CD4-positive, alpha-beta T cell treated with Interleukin-6 at 100 ng/mL for 8 hours (primary cell): Measurements from ENCODE around the gene PLAGL1.
A peak's percentile ranks its signal among the peaks of the same experiment; 100 is the strongest.

Experiments
- DNase-seq: peaks from one replicate; pipeline ENCODE4 v3.0.0-alpha.2; 2020; ENCODE audit warnings: mixed read lengths, low spot score

PLAGL1 gene

GRCh38 chr6:143965503-143966171, 42.4 kb downstream of the PLAGL1 start:
- no peak for DNase-seq

GRCh38 chr6:143964674-143965081, 43.4 kb downstream of the PLAGL1 start:
- no peak for DNase-seq

GRCh38 chr6:143963158-143963919, 44.7 kb downstream of the PLAGL1 start:
- no peak for DNase-seq

- no peak for DNase-seq
Observed at GRCh38 chr6:143961886-143962878, 45.9 kb downstream of the PLAGL1 start.

GRCh38 chr6:143961066-143961465, 47.0 kb downstream of the PLAGL1 start:
- no peak for DNase-seq

GRCh38 chr6:143959927-143960326, 48.1 kb downstream of the PLAGL1 start:
- DNase-seq = no peak

DNA sequence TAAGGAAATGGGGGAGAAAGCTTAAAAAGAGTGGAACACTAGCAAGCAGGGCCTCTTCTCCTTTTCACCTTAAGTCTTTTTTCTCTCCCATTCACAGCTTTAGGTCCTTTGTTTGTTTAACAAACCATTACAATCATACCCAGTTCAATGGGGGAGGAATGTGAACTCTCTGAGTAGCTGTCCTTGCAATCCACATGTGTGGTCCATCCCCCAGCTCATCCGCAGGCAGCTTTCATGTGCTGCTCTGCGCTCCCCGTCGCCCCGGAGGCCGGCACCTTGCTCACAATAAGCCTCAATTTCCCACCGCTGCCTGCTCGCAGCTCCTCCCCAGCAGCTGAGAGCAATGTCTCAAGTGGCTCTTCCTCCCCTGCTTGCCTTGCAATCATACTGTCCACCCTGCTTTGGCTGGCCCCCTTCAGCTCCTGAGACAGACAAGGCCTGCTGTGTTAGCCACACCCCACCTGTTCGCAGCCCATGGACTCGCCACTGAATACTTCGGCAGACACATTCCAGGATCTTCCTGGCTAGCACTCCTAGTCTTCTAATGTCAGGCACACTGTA, 49.1 kb downstream of the PLAGL1 start:
- DNase-seq = no peak

- DNase-seq = no peak
Observed at GRCh38 chr6:143957679-143958274, 50.3 kb downstream of the PLAGL1 start.

- DNase-seq = no peak
Observed at GRCh38 chr6:143955971-143956370, 52.1 kb downstream of the PLAGL1 start.

DNA sequence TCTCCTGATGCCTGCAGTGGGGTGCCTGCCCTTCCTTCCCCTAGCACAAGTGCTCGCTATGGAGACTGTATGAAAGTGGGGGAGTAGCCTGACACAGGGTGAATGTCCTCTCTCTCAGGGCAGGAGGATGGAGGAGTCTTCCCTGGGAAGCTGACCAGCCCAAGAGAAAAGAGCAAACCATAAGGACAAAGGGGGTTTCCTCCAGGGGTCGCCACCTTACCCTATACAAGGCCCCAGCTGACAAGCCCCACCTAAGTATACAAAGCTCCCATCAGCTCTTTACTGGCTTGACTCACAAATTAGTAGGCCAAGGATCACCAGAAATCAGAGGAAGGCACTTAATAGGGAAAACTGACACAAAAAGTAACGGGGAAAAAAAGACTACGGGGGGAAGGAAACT, 54.1 kb downstream of the PLAGL1 start:
- no peak for DNase-seq

DNA sequence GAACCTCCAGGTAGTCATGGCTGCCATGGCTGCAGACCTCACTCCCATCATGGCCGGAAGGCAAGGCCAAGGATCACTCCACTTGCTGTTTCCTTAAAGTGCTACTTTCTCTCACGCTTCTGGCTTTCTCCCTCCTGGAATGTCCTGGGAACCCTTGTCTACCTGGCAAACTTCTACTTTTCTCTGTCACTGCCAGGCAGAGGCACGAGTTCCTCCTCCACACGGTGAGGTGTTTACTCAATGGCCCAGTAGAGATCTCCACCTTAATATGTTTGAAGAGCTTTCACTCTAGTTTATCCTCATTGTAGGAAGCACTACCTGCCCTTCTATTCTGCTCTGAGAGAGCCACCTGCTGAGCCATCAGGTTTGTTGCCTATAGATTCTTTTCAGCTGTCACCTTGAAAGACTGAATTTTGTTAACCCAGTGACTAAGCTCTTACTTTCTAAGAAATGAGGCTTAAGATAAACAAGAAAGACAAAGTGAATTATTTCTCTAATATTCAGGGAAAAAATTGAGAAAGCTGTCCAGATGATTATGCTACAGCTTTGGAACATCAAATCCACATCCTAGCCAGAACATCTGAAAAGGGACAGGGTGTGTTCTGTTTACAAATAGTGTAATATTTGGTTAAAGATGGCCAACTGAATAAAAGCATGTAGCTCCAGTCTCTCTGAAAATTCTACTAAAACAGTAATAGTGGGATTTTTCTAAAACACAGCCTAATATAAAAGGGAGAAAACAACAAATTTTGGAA, 54.9 kb downstream of the PLAGL1 start:
- DNase-seq = no peak

DNA sequence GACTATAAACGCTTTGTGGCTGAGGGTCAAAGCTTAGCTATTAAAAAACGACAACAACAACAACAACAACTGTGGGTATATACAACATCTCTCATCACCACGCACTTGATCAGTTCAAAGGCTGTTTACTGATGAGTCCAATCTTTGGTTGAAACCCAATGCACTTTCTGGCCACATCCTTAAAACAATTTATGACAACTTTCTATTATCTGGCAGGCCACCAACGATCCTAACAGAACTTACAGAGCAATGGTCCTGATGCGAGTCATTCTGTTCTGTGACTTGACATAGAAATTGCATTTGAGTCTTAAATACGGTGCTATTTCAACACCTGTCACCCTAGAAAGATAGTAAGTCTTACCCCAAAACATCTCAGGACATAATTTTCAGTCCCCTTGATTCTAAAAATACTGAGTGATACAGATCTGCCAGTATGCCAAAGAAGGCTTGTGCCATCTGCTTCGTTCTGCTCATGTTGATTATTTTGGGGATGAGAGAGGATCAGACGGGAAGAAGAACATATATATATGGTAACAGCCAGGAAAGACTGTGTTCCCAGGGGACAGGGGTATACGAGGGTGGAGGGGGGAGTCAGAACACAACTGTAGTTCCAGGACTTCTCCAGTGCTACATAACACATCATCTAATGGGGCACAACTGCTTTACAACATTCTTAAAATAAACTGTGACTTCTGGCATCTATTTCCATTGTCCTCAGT, 55.8 kb downstream of the PLAGL1 start:
- no peak for DNase-seq

DNA sequence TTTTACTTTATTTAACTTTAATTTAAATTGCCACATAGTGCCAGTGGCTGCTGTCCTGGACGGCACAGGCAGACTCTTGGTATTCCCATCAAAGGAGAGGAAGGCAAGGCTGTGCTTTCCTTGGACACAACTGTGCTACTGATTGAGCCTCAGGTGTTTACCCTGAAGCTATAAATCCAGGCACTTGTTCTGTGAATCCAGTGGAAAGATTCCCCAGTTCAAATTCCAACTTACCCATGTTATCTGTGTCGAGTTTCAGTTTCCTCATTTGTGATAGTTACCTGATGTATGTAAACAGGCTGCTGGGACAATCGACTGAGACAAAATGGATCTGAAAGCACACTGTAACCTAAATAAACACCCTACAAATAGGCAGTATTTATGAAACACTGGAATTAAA, 57.2 kb downstream of the PLAGL1 start:
- no peak for DNase-seq

GRCh38 chr6:143949962-143950361, 58.1 kb downstream of the PLAGL1 start:
- no peak for DNase-seq

DNA sequence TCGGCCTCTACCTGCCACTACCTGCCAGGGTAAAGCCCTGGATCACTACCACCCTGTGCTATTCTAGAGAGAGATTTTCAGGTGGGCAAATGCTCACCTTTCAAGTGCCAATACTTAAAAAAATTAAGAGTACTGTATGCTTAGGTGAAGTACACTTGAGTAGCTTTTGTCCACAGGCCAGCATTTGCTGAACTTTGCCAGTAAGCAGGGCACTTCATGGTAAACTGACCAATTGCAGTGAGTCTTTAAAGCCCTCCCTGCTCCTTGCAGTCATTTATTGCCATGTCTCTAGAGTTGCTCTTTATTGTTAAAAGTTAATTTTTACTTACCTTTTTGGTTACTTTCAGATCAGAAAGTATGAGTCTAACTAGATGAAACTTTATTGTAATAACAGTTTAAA, 58.5 kb downstream of the PLAGL1 start:
- DNase-seq = no peak

DNA sequence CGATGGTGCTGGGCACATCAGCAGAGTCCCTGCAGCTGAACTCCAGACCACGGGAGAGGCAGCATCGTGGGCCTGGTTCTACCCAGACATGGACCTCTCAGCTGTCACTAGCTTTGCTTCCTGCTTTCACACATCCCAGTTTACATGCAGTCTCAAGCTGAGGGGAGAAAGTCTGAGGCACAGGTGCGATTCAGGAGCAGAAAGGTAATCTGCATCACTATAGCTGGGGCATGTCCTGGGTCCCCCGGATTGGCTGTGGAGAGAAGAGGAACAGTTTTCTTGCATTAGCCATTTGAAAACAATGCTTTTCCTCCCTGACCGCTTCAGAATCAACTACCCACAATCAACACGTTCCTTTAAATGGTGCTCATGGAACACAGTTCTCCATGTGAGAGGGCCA, 59.9 kb downstream of the PLAGL1 start:
- DNase-seq = no peak

DNA sequence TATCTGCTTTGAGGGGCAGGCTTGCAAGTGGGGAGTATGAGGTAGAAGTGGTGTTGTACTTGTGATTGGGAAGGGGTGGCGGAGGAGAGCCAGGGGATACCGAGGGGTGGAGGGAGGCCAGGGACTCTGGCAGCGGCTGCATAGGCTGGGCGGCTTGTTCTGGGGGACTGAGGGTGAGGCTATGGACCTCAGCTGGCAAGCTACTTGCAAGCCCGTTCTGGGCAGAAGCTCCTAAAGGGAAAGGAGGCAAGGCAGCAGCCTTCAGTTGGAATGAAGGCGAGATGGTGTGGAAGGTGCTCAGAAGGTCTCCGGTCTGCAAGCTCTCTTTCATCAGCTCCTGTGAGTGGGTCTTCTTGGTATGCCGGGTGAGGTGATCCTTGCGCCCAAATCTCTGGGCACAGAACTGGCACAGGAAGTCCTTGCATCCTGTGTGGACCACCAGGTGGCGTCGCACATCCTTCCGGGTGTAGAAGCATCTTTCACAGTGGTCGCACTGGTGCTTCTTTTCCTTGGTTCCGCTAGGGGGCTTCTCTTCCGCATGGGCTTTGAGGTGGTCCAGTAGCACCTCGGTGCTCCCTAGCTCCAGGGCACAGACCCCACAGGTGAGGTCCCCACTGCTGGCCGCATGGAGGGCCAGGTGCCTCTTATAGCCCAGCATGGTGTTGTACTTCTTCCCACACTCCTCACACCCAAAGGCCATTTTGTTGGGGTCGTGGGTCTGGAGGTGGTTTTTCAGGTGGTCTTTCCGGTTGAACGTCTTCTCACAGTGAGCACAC, 66.0 kb downstream of the PLAGL1 start:
- DNase-seq = peak; percentile 36

GRCh38 chr6:143940011-143940597, 68.0 kb downstream of the PLAGL1 start:
- DNase-seq = peak; percentile 54

DNA sequence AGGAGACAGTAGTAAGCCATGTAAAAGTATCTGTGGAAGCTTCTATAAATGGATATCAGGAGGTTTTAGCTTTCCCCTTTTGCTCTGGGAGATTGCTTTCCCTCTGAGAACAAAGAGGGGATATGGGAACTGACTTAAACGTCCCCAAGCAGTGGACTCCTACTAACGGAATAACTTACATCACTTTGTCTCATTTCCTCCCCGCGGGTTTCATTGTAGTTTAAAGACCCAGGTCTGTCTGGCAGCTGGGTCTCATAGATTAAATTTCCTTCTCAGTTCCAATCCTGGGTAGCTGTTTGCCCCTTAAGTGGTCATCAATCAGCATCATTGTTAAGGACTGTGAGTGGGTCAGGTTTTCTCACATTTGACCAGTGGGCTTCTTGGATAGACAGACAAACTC, 68.7 kb downstream of the PLAGL1 start:
- no peak for DNase-seq
